Stimulated activated CD4-positive, alpha-beta T cell treated with anti-CD3 and anti-CD28 coated beads, Interleukin-4, amount 100 ng/mL, for 1 hour (primary cell): ENCODE measurements around the gene FGF18.

Source experiments
- DNase-seq: peaks from one replicate; pipeline ENCODE4 v3.0.0-alpha.2; 2020

Gene FGF18

DNA sequence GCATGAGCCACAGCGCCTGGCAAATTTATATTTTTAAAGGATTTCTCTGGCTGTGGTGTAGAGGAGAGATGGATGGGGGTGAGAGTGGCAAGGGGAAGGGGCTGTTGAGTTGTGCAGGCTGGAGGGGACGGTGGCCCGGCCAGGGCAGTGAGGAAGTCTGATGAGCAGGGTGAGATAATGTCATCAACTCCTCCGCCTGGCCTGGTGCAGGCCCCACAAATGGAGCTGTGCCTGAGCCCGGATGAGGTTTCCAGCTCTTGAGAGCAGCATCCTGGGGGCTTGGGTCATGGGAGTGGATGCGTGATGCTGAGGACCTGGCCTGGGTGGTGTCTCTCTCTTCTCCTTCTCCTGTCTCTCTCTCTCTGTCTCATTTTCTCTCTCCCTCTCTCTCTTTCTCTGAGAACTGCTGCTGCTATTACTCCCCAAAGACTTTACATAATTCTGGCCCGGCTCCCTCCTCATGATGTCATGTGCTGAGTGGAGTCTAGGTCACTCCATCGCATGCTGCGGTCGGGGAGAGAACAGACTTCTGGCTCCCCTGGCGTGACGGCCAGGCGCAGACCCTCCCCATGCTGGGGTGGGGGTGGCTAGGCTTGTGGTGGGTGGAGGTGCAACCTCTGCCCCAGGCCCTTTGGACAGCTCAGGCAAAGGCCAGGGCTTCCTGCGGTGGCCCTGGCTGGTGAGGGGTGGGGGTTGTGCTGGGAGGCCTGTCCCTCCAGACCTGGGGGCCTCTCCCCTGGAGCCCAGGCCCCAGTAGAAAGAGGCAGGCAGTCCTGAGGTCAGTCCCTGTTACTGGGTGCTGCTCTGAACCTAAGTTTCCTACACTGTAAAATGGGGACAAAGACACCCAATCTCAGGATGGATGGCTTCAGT, 26.4 kb downstream of the FGF18 start:
- DNase-seq, result no peak

DNA sequence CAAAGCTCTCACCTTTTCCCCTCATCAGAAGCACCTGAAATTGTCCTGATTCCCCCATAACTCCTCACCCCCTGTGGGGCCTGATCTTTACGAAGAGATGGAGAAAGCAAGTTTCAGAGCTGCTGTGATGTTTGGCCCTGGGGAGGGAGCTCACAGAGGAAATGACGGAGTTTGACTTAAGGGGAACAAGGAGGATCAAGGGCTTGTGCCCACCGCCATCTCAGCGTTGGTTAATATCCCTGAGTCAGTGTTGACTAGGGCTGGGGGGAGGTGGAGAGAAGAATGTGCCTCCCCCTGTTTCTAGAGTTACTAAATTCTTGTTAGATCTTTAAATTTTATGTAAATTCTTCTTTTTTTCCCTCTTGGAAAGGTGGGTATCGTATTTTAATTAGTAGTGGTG, 27.8 kb downstream of the FGF18 start:
- DNase-seq, result no peak

DNA sequence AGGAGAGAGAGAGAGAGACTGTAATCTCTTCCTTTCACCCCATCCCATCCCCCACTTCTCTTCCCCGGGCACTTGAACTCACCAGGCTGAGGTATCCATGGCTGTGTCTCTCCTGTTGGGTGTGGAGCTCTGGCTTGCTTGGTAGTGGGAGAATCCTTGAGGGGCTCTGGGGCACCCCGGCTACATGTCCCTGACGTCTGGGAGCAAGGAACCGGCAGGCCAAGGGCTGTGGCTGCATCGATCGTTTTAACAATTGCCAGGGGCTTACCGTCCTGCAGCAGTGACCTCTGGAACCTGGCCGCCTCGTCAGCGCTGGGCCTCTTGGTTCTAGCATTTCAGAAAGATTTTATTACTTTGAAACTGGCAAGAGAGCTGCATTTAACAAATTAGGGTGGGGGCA, 30.0 kb downstream of the FGF18 start:
- DNase-seq, result no peak

GRCh38 chr5:171450423-171451331, 31.2 kb downstream of the FGF18 start:
- DNase-seq, result peak; percentile 17

- no peak for DNase-seq
Observed at GRCh38 chr5:171451421-171451820, 32.0 kb downstream of the FGF18 start.

DNA sequence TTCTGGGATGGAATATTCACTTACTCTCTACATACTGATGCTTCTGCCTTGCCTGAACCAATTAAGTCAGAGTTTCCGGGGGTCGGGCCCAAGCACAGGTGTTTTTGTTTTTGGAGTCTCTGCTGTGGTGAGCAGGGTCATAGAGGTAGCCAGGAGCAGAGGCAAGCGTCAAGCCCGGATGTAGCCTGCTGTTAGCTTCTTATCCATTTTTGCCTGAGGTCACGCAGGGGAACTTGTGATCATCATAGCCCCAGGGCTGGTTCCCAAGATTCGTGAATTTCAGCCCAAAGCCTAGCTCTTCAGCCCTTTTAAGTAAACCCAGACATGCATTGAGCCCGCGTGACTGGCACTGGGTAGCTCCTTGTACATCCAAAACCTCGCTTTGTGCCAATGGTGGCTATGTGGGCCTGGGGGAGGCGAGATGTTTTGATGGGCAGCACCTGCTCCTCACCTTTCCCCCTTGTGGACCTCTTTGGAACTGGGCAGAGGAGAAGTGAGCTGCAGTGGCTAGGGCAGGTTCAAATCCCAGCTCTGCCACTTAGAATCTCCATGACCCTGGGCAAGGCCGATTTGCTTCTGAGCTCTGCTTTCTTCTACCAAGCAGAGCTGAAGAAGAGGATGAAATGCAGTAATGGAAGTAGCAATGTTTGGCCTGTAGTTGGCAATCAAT, 33.7 kb downstream of the FGF18 start:
- no peak for DNase-seq

GRCh38 chr5:171453988-171454387, 34.5 kb downstream of the FGF18 start:
- no peak for DNase-seq

GRCh38 chr5:171454549-171454948, 35.1 kb downstream of the FGF18 start:
- no peak for DNase-seq

- DNase-seq, result no peak
Observed at GRCh38 chr5:171455522-171455921, 36.1 kb downstream of the FGF18 start.

DNA sequence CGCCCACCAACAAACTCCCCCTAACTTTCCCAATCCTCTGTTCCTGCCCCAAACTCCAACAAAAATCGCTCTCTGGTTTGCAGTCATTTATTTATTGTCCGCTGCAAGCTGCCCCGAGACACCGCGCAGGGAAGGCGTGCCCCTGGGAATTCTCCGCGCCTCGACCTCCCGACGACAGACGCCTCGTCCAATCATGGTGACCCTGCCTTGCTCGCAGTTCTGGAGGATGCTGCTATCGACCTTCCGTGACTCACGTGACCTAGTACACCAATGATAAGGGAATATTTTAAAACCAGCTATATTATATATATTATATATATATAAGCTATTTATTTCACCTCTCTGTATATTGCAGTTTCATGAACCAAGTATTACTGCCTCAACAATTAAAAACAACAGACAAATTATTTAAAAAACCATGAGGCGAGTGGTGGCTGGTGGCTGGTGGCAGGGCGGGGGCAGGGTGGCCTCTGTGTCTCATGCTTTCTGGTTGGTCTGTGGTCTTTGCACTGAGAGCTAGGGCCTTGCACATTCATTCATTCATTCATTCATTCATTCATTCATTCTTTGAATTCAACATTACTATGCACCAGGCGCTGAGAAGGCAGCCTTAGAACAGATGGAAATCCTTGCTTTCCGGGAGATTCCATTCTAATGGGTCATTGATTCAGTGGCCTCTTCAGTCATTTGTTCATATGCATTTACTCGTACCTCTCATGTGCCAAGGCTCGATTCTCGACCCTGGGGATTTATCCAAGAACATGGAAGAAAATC, 37.9 kb downstream of the FGF18 start:
- DNase-seq, result no peak

- no peak for DNase-seq
Observed at GRCh38 chr5:171459839-171460238, 40.4 kb downstream of the FGF18 start.

DNA sequence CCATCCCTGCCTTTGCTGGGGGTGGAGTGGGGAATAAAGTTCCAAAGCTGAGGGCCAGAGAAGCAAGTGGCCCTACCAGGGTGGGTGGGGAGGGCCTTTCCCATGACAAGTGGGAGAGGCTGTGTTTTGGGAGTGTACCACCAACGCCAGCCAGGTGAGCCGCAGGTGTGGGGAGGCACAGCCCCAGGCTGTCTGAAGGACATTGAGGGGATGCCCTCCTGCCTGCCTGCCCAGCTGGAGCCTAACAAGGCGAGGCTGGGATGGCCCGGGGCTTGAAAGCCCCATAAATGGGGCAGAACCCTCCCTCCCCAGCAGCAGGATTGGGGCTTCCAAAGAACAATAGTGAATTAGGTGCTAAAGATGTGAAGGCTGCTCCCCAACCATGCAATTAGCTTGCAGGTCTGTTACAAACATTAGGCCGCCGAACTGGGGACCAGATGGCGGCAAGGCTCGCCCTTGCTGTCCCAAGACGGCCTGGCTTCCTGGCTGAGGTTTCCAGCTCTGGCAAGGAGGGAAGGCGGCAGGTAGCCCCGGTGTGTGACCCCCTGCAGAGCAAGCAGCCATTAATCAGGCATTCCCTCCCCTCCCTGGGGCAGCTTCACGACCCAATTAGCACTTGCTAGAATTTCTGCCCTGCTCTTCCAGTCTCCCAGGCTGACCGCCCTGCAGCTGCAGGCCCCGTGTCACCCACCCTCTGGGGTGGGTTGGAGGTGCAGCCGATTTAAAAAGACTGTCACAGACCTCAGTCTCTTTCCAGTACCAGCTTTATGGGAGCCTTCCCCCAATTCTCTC, 42.9 kb downstream of the FGF18 start:
- DNase-seq, result no peak

DNA sequence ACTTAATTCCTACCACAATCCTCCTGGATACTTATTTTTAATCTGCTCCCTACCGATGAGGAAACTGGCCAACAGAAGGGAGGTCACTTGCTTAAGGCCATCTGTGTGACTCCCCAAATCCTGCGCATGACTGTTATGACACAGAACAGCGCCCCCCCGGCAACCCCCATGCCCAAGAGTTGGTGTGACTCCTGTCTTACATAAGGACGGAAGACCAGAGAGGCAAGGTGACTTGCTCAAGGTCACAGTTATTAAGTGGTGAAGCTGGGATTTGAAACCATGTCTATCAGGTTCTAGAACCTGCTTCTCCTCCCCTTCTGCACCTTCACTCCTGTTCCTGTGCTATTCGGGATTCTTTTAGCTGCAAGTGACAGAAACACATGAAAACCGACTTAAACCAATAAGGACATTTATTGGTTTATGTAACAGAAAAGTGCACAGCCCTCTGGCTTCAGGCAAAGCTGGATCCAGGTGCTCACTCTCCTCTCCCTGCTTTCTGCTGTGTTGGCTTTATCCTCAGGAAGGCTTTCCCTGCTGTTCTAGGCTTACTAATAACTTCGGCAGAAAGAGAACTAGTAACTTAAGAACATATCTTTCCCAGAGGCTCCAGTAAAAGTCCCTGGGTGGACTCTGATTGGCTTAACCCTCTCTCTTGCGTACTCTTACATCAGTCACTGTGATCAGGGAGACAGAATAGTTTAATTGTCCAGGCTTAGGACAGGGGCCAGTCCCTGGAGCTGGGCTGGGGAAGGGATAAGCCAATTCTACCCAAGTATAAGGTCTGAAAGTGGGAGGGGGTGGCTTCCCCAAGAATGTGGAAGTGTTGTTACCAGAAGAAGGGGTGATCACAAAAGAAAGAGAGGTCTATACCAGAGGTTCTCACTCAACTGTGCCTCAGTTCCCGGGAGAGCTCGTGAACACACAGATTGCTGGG, 43.7 kb downstream of the FGF18 start:
- DNase-seq, result no peak

GRCh38 chr5:171463862-171464229, 44.4 kb downstream of the FGF18 start:
- DNase-seq, result no peak

DNA sequence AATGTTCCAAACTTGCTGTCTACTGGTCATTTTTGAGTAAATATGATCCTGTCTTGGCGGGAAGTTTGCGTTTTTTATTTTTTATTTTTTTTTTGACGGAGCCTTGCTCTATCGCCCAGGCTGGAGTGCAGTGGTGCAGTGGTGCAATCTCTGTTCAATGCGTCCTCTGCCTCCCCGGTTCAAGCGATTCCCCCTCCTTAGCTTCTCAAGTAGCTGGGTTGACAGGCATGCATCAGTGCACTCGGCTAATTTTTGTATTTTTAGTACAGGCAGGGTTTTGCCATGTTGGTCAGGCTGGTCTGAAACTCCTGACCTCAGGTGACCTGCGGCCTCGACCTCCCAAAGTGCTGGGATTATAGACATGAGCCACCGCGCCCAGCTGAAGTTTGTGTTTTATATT, 45.4 kb downstream of the FGF18 start:
- no peak for DNase-seq

DNA sequence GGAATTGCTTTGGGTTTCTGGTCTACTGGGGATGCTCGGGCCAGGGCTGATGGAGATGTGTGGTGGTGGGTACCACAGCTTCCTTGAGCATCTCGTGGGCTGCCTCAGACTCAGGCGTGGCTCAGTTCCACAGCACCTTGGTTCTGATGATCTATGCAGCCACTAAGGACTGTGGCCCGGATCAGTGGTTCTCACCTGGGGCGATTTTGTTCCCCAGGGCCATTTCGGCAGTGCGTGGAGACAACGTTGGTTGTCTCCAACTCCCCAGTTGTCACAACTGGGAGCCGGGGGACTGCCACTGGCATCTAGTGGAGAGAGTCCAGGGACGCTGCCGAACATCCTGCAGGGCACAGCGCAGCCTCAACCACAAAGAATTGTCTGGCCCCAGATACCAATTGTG, 47.7 kb downstream of the FGF18 start:
- no peak for DNase-seq

DNA sequence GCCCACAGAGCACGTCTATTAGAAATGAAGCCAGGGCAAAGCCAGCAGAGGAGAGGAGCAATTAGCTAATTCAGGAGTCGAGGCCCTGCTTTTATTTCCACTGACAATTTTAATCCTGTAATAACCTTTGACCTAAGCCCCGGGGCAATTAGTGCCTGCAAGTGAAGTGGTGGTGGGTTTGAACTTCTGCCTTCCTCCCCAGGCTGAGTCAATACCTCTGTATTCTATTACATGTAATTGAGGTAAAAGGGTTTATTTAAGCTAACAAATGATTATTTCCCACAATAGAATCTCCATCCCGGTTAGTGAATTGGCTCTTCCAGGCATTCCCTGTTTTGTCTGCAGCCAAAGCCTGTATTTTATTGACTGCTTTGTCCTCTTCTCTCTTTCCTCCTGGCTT, 49.9 kb downstream of the FGF18 start:
- no peak for DNase-seq

GRCh38 chr5:171470420-171470819, 51.0 kb downstream of the FGF18 start:
- no peak for DNase-seq

DNA sequence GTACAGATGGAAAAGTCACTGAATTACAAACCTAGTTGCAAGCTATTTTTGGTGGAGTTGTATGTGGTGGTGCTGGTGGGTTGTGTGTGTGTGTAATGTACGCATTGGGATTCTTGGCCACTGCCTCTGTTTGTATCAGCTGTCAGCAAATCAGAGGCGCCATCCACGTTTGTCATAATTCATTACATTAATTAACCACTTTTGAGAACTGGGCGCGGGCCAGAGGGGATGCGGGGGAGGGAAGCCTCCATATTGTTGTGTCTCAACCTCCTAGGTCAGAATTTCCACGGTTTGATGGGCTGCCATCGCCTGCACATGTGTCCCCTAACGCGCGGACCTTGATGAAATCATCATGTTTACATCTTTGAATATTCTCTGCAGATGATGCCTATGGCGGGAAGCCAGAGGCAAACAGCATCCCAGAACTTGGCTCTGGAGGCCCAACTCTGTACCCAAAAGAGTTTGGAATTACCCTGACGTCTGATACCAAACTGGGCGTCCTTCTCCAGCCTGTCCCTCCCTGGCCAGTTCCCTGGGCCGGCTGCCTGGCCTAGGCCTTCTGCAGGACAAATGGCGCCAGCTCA, 54.9 kb downstream of the FGF18 start:
- DNase-seq, result no peak

DNA sequence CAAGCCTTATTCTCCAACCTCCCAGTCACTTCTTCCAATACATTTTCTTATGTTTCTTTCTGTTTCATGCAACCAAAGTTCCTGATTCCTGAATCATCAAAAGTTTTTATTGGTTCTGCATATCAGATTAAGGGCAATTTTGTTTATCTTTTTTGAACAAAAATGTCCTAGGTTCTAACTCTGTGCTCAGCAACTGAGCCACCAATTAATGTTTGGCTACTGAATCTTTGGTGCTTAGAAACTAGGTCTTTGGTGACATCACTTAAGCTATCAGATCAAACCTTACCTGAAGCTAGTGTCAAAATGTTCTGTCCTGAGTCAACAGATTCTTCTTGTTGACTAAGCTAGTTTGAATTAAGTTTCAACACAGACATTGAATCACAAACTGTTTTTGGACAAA, 56.1 kb downstream of the FGF18 start:
- no peak for DNase-seq
